GM23248 (cell line): ENCODE results near the gene FKBP1B. TPM values are rescaled to one million over a fixed set of nuclear protein-coding genes. Genes with fewer than 3 reads are reported as not detected.

ENCODE experiments used
- DNase-seq: peaks from one replicate; pipeline ENCODE4 v3.0.0-alpha.2; 2015
- H2AFZ ChIP-seq: fragments of 200-600 bp; sonication (generic); 2 replicates; pipeline ENCODE4 v1.6.1; 2016; ENCODE audit warnings: antibody characterized with exemption
- H3F3A ChIP-seq: fragments of 200-600 bp; sonication (generic); 2 replicates; pipeline ENCODE4 v1.6.1; 2016; ENCODE audit warnings: mild to moderate bottlenecking, antibody characterized with exemption, mixed run types; ENCODE audit not compliant: insufficient read depth
- H3K27ac ChIP-seq: fragments of 200-600 bp; sonication (generic); 2 replicates; pipeline ENCODE4 v1.5.1; 2016; ENCODE audit warnings: mild to moderate bottlenecking
- H3K27me3 ChIP-seq: fragments of 200-600 bp; sonication (generic); replicated peaks from 2 replicates; pipeline ENCODE4 v1.6.1; 2016; ENCODE audit warnings: mild to moderate bottlenecking; ENCODE audit not compliant: insufficient read depth
- H3K36me3 ChIP-seq: fragments of 200-600 bp; sonication (generic); 2 replicates; pipeline ENCODE4 v1.6.1; 2016; ENCODE audit warnings: low read depth, mild to moderate bottlenecking
- H3K4me1 ChIP-seq: fragments of 200-600 bp; sonication (generic); 2 replicates; pipeline ENCODE4 v1.6.1; 2016; ENCODE audit warnings: mild to moderate bottlenecking; ENCODE audit not compliant: insufficient read depth
- H3K4me2 ChIP-seq: fragments of 200-600 bp; sonication (generic); one replicate; pipeline ENCODE4 v1.6.1; 2016; ENCODE audit warnings: mild to moderate bottlenecking; ENCODE audit not compliant: unreplicated experiment
- H3K4me3 ChIP-seq: fragments of 200-600 bp; sonication (generic); 2 replicates; pipeline ENCODE4 v1.5.1; 2016; ENCODE audit warnings: mild to moderate bottlenecking
- H3K79me2 ChIP-seq: fragments of 200-600 bp; sonication (generic); 2 replicates; pipeline ENCODE4 v1.6.1; 2016; ENCODE audit warnings: mild to moderate bottlenecking; ENCODE audit not compliant: insufficient read depth
- H3K9ac ChIP-seq: fragments of 200-600 bp; sonication (generic); 2 replicates; pipeline ENCODE4 v1.6.1; 2016; ENCODE audit warnings: mild to moderate bottlenecking
- H3K9me2 ChIP-seq: fragments of 200-600 bp; sonication (generic); 2 replicates; pipeline ENCODE4 v1.6.1; 2016; ENCODE audit warnings: mixed run types, mild to moderate bottlenecking, moderate library complexity; ENCODE audit not compliant: insufficient read depth
- H3K9me3 ChIP-seq: fragments of 200-600 bp; sonication (generic); one replicate; pipeline ENCODE4 v1.6.1; 2017; ENCODE audit warnings: low read depth
- H4K20me1 ChIP-seq: fragments of 200-600 bp; sonication (generic); 2 replicates; pipeline ENCODE4 v1.6.0; 2016; ENCODE audit not compliant: insufficient read depth
- EZH2 ChIP-seq: fragments of 200-600 bp; sonication (generic); IDR thresholded peaks from 2 replicates; pipeline ENCODE4 v1.6.1; 2018; ENCODE audit warnings: antibody characterized with exemption, mild to moderate bottlenecking; ENCODE audit not compliant: insufficient read depth, poor library complexity, severe bottlenecking
- EZH2phosphoT487 ChIP-seq: fragments of 200-600 bp; sonication (generic); IDR thresholded peaks from 2 replicates; pipeline ENCODE4 v1.6.1; 2018; ENCODE audit warnings: antibody characterized with exemption, moderate library complexity, mild to moderate bottlenecking, low read depth; ENCODE audit not compliant: insufficient read depth
- WGBS, 2 experiments: methylation state at CpG; one replicate each; pipeline ENCODE4 v1.1.6; 2015 to 2017; ENCODE audit warnings: low lambda C conversion rate in 2 of 2, low coverage in 1 of 2; ENCODE audit errors: missing lambda C conversion rate in 2 of 2; 5-methylcytosine and 5-hydroxymethylcytosine counted together
- in situ Hi-C: fragments of 300-500 bp; cut with MboI; formaldehyde crosslinking; loops from 2 replicates; pipeline ENCODE4 v1.15.0; 2020
- polyA plus RNA-seq: library from polyadenylated mRNA; unstranded; fragments of >200 nt; fragmentation: Nextera tagmentation; extraction: Ambion mirVana; gene quantifications from 2 replicates; pipeline ENCODE4 v1.2.1, GENCODE V29; 2016
- total RNA-seq: library from RNA; depleted of rRNA; stranded (reverse); fragments of >200 nt; shearing (Covaris generic); gene quantifications from 2 replicates; pipeline ENCODE4 v1.2.3, GENCODE V29; 2014; rRNA removed

FKBP1B gene
- 1.0 and 7.5 TPM in 2 replicates for total RNA-seq
- 7.0 and 8.7 TPM in 2 replicates for polyA plus RNA-seq

- no peak for TF ChIP-seq EZH2phosphoT487
- TF ChIP-seq EZH2: no peak
- in situ Hi-C loops: no loop called here
- Histone ChIP-seq H3K9me2 (no peaks in the 10 kb centered on the region), H3K4me2 (peak within 1 kb of the TSS; percentile 84), H3K27ac (no peak within 1 kb of the TSS), H3K9me3 (no peaks in the 10 kb centered on the region), H2AFZ (peak within 1 kb of the TSS; percentile 74), H3F3A (peaks cover 10% of the 10 kb centered on the region), H3K27me3 (no peaks in the 10 kb centered on the region), H3K4me3 (peak within 1 kb of the TSS; percentile 72), H3K9ac (peak within 1 kb of the TSS; percentile 63), H3K36me3 (no peaks in the 10 kb centered on the region), H3K4me1 (peaks cover 9% of the 10 kb centered on the region; the same call in 1 of the 2 replicates), H3K79me2 (peaks cover 23% of the 10 kb centered on the region), H4K20me1 (no peaks in the 10 kb centered on the region)
- DNase-seq: peak; percentile 67
- 1 to 2% methylated on average over 23 to 50 of the region's 52 CpGs for WGBS, 2 experiments
Observed at GRCh38 chr2:24049485-24050021, at the start of gene FKBP1B. Gene FKBP1B, plus strand, starts transcription at chr2:24049741. Its CDS starts 109 bp downstream, at chr2:24049850.

- H3K9ac ChIP-seq: no peak overlapping the region
- H3K4me1 ChIP-seq: no peaks in the 10 kb centered on the region
- H3K9me2 ChIP-seq: no peaks in the 10 kb centered on the region
- no peaks in the 10 kb centered on the region for H3K36me3 ChIP-seq
- in situ Hi-C loops: no loop called here
- no peaks in the 10 kb centered on the region for H3K9me3 ChIP-seq
- DNase-seq: no peak
- H4K20me1 ChIP-seq: no peaks in the 10 kb centered on the region
- no peak overlapping the region for H3K4me2 ChIP-seq
- H3F3A ChIP-seq: no peaks in the 10 kb centered on the region
- H3K27me3 ChIP-seq: no peaks in the 10 kb centered on the region; the same call in 1 of the 2 replicates
- TF ChIP-seq EZH2phosphoT487 (no peak), EZH2 (no peak)
- H2AFZ ChIP-seq: no peak overlapping the region
- no peak overlapping the region for H3K4me3 ChIP-seq
- H3K27ac ChIP-seq: no peak overlapping the region
- H3K79me2 ChIP-seq: no peaks in the 10 kb centered on the region
Observed at GRCh38 chr2:24007693-24008092, 41.8 kb upstream of the FKBP1B start.

DNA sequence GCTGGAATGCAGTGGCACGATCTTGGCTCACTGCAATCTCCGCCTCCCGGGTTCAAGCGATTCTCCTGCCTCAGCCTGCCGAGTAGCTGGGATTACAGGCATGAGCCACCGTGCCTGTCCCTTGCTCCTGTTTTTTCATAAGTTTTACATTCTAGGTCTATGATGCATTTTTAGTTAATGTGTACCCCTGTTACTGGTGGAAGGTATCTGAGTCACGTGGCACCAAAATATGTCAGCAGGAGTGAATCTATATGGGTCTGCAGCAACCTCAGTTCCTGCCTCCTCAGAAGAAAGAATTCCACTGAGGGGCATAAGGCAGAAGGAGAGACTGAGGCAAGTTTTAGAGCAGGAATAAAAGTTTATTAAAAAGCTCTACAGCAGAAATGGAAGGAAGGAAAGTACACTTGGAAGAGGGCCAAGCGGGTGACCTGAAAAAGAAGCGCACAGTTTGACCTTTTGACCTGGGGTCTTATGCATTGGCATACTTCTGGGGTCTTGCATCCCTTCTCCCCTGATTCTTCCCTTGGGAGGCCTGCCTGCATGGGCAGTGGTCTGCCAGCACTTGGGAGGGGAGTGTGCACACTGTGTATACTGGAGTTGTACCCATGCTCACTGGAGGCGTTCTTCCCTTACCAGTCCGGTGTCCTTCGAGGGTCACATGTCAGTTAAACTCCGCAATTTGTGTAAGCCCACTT lies 40.7 kb upstream of the FKBP1B start:
- in situ Hi-C loops: no loop called here
- no peaks in the 10 kb centered on the region for H3K4me1 ChIP-seq
- H3K79me2 ChIP-seq: no peaks in the 10 kb centered on the region
- TF ChIP-seq EZH2phosphoT487 (no peak), EZH2 (no peak)
- H2AFZ ChIP-seq: no peak overlapping the region
- H3K27ac ChIP-seq: no peak overlapping the region
- H3K4me3 ChIP-seq: no peak overlapping the region
- H3K36me3 ChIP-seq: no peaks in the 10 kb centered on the region
- H3K9me3 ChIP-seq: no peaks in the 10 kb centered on the region
- no peaks in the 10 kb centered on the region for H3K9me2 ChIP-seq
- WGBS, 2 experiments: 77 to 80% methylated on average over 11 to 13 of the region's 13 CpGs
- H4K20me1 ChIP-seq: no peaks in the 10 kb centered on the region
- DNase-seq: no peak
- no peaks in the 10 kb centered on the region; the same call in 1 of the 2 replicates for H3K27me3 ChIP-seq
- no peaks in the 10 kb centered on the region for H3F3A ChIP-seq
- no peak overlapping the region for H3K4me2 ChIP-seq
- H3K9ac ChIP-seq: no peak overlapping the region

DNA sequence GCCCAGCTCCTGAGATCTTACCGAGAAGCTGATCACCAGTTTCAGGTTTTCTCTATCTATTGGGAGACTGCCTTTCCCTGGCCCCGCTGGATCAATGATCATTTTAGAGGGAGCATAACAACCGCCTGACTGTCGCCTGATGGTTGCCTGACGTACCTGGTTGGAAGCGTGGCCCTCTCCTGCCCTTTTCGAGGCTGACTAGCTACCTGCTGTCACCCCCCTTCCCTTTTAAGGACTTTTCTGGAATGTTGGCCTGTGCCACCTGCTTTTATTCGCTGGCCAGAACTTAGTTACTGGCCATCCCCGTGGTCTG lies 40.2 kb upstream of the FKBP1B start:
- Histone ChIP-seq H2AFZ (peak overlapping the region; percentile 64; the same call in 1 of the 2 replicates), H3K27me3 (no peaks in the 10 kb centered on the region; the same call in 1 of the 2 replicates), H3K79me2 (no peaks in the 10 kb centered on the region), H3K27ac (no peak overlapping the region), H3K36me3 (no peaks in the 10 kb centered on the region), H3K9ac (no peak overlapping the region), H3K4me1 (no peaks in the 10 kb centered on the region), H3K4me3 (peak overlapping the region; percentile 68), H4K20me1 (no peaks in the 10 kb centered on the region), H3K9me2 (no peaks in the 10 kb centered on the region), H3K4me2 (peak overlapping the region; percentile 73), H3K9me3 (no peaks in the 10 kb centered on the region), H3F3A (no peaks in the 10 kb centered on the region)
- 72 to 73% methylated on average over 9 of the region's 9 CpGs for WGBS, 2 experiments
- in situ Hi-C loops: no loop called here
- DNase-seq: no peak
- TF ChIP-seq EZH2: no peak
- TF ChIP-seq EZH2phosphoT487: no peak
